Measurements from ENCODE around the gene ZNF521.

GRCh38 chr18:25123438-25124232 is 228.3 kb downstream of the ZNF521 start:
- TF ChIP-seq CTCF (IDR thresholded peaks at IDR 0.05) (no peak), POLR2A (IDR thresholded peaks at IDR 0.05) (no peak)
